ENCODE data around the gene MICOS13.

The MICOS13 gene

GRCh38 chr19:5641171-5641570 lies 39.1 kb downstream of the MICOS13 start:
- H3K36me3 ChIP-seq (ENCODE audit: control insufficient read depth, insufficient read depth, low read length), result peaks cover 19% of the 10 kb centered on the region
- H3K4me2 ChIP-seq (ENCODE audit: low read length), result no peak overlapping the region
- WGBS (ENCODE audit: extremely low coverage, insufficient coverage, low lambda C conversion rate), result no CpG with 5 or more reads among the region's 4 CpGs

GRCh38 chr19:5637971-5638370 lies 42.3 kb downstream of the MICOS13 start:
- no CpG with 5 or more reads among the region's 1 CpG for WGBS (ENCODE audit: extremely low coverage, insufficient coverage, low lambda C conversion rate)
- Histone ChIP-seq H2AK5ac (ENCODE audit: low read length) (no peak overlapping the region), H3K79me2 (ENCODE audit: control insufficient read depth, insufficient read depth, low read length) (peaks cover 68% of the 10 kb centered on the region), H3K79me1 (ENCODE audit: low read length) (peaks cover 19% of the 10 kb centered on the region), H2BK5ac (ENCODE audit: low read length) (no peak overlapping the region), H3K4me1 (ENCODE audit: control insufficient read depth, low read depth, low read length) (no peaks in the 10 kb centered on the region), H3K36me3 (ENCODE audit: control insufficient read depth, insufficient read depth, low read length) (peaks cover 9% of the 10 kb centered on the region), H2BK15ac (replicated peaks; ENCODE audit: low read depth) (no peak overlapping the region), H2BK120ac (ENCODE audit: low read depth, low read length) (no peak overlapping the region), H3K4ac (ENCODE audit: low read depth, low read length) (no peak overlapping the region), H3K4me3 (ENCODE audit: low read length) (no peak overlapping the region), H3K27me3 (ENCODE audit: insufficient read depth, low read length, poor library complexity) (no peaks in the 10 kb centered on the region), H4K5ac (ENCODE audit: low read length) (no peak overlapping the region), H3K23ac (ENCODE audit: low read length) (no peak overlapping the region), H3K56ac (ENCODE audit: low read length) (no peak overlapping the region), H3K9ac (ENCODE audit: low read length) (no peak overlapping the region), H3K27ac (ENCODE audit: low read depth, low read length) (no peak overlapping the region), H3K4me2 (ENCODE audit: low read length) (no peak overlapping the region), H3K18ac (ENCODE audit: low read length) (no peak overlapping the region), H4K8ac (ENCODE audit: low read depth, low read length) (no peak overlapping the region)
- DNase-seq, result no peak

More at GRCh38 chr19:5641171-5641570, 39.1 kb downstream of the MICOS13 start:
- Histone ChIP-seq H3K56ac (ENCODE audit: low read length) (no peak overlapping the region), H3K27me3 (ENCODE audit: insufficient read depth, low read length, poor library complexity) (no peaks in the 10 kb centered on the region), H2BK120ac (ENCODE audit: low read depth, low read length) (no peak overlapping the region), H3K27ac (ENCODE audit: low read depth, low read length) (no peak overlapping the region), H3K4ac (ENCODE audit: low read depth, low read length) (no peak overlapping the region), H3K4me3 (ENCODE audit: low read length) (no peak overlapping the region), H4K8ac (ENCODE audit: low read depth, low read length) (no peak overlapping the region), H3K18ac (ENCODE audit: low read length) (no peak overlapping the region), H2BK5ac (ENCODE audit: low read length) (no peak overlapping the region), H2AK5ac (ENCODE audit: low read length) (no peak overlapping the region), H3K79me2 (ENCODE audit: control insufficient read depth, insufficient read depth, low read length) (peaks cover 62% of the 10 kb centered on the region), H4K5ac (ENCODE audit: low read length) (no peak overlapping the region), H3K4me1 (ENCODE audit: control insufficient read depth, low read depth, low read length) (no peaks in the 10 kb centered on the region), H2BK15ac (replicated peaks; ENCODE audit: low read depth) (no peak overlapping the region), H3K9ac (ENCODE audit: low read length) (no peak overlapping the region), H3K23ac (ENCODE audit: low read length) (no peak overlapping the region), H3K79me1 (ENCODE audit: low read length) (peaks cover 21% of the 10 kb centered on the region)
- no peak for DNase-seq

DNA sequence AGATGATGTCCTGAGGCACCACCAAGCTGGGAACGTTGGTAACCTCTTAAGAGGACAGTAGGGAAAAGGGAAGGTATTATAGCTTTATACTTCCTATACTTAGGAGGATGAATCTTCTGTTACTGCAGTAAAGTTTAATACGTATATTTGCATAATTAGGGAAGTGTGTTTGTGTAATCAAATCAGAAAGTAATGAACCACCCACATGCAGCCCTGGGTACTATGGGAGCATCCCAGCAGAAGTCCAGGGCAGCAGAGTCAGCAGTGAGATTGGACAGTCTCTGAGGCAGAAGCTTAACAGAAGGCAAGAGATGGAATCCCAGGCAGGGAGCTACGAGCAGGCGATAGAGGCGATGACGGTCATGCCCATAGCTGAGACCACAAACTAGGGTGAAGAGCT lies 44.9 kb downstream of the MICOS13 start:
- no peak overlapping the region for H3K56ac ChIP-seq (ENCODE audit: low read length)
- DNase-seq, result no peak
- WGBS (ENCODE audit: extremely low coverage, insufficient coverage, low lambda C conversion rate), result no CpG with 5 or more reads among the region's 6 CpGs
- no peak overlapping the region for H2AK5ac ChIP-seq (ENCODE audit: low read length)
- H2BK5ac ChIP-seq (ENCODE audit: low read length), result no peak overlapping the region
- peaks cover 67% of the 10 kb centered on the region for H3K79me2 ChIP-seq (ENCODE audit: control insufficient read depth, insufficient read depth, low read length)
- H3K9ac ChIP-seq (ENCODE audit: low read length), result no peak overlapping the region
- H3K27me3 ChIP-seq (ENCODE audit: insufficient read depth, low read length, poor library complexity), result no peaks in the 10 kb centered on the region
- no peak overlapping the region for H4K5ac ChIP-seq (ENCODE audit: low read length)
- no peak overlapping the region for H2BK15ac ChIP-seq (replicated peaks; ENCODE audit: low read depth)
- no peak overlapping the region for H3K4me3 ChIP-seq (ENCODE audit: low read length)
- no peaks in the 10 kb centered on the region for H3K4me1 ChIP-seq (ENCODE audit: control insufficient read depth, low read depth, low read length)
- no peak overlapping the region for H2BK120ac ChIP-seq (ENCODE audit: low read depth, low read length)
- peaks cover 16% of the 10 kb centered on the region for H3K79me1 ChIP-seq (ENCODE audit: low read length)
- no peaks in the 10 kb centered on the region for H3K36me3 ChIP-seq (ENCODE audit: control insufficient read depth, insufficient read depth, low read length)
- no peak overlapping the region for H3K18ac ChIP-seq (ENCODE audit: low read length)
- H4K8ac ChIP-seq (ENCODE audit: low read depth, low read length), result no peak overlapping the region
- no peak overlapping the region for H3K23ac ChIP-seq (ENCODE audit: low read length)
- no peak overlapping the region for H3K4me2 ChIP-seq (ENCODE audit: low read length)
- H3K4ac ChIP-seq (ENCODE audit: low read depth, low read length), result no peak overlapping the region
- no peak overlapping the region for H3K27ac ChIP-seq (ENCODE audit: low read depth, low read length)

- H3K36me3 ChIP-seq (ENCODE audit: control insufficient read depth, insufficient read depth, low read length), result no peaks in the 10 kb centered on the region
- no peak overlapping the region for H2AK5ac ChIP-seq (ENCODE audit: low read length)
- H3K27me3 ChIP-seq (ENCODE audit: insufficient read depth, low read length, poor library complexity), result no peaks in the 10 kb centered on the region
- no peak overlapping the region for H2BK15ac ChIP-seq (replicated peaks; ENCODE audit: low read depth)
- no peaks in the 10 kb centered on the region for H3K4me1 ChIP-seq (ENCODE audit: control insufficient read depth, low read depth, low read length)
- peaks cover 75% of the 10 kb centered on the region for H3K79me2 ChIP-seq (ENCODE audit: control insufficient read depth, insufficient read depth, low read length)
- no peak overlapping the region for H3K4me3 ChIP-seq (ENCODE audit: low read length)
- H3K79me1 ChIP-seq (ENCODE audit: low read length), result peaks cover 20% of the 10 kb centered on the region
- no CpG with 5 or more reads among the region's 5 CpGs for WGBS (ENCODE audit: extremely low coverage, insufficient coverage, low lambda C conversion rate)
- no peak overlapping the region for H3K56ac ChIP-seq (ENCODE audit: low read length)
- H3K18ac ChIP-seq (ENCODE audit: low read length), result no peak overlapping the region
- no peak overlapping the region for H3K27ac ChIP-seq (ENCODE audit: low read depth, low read length)
- DNase-seq, result no peak
- no peak overlapping the region for H3K23ac ChIP-seq (ENCODE audit: low read length)
- H4K8ac ChIP-seq (ENCODE audit: low read depth, low read length), result no peak overlapping the region
- H2BK120ac ChIP-seq (ENCODE audit: low read depth, low read length), result no peak overlapping the region
- H2BK5ac ChIP-seq (ENCODE audit: low read length), result no peak overlapping the region
- H3K9ac ChIP-seq (ENCODE audit: low read length), result no peak overlapping the region
- no peak overlapping the region for H4K5ac ChIP-seq (ENCODE audit: low read length)
- no peak overlapping the region for H3K4me2 ChIP-seq (ENCODE audit: low read length)
- no peak overlapping the region for H3K4ac ChIP-seq (ENCODE audit: low read depth, low read length)
Measured at GRCh38 chr19:5632657-5633056, 47.7 kb downstream of the MICOS13 start.

GRCh38 chr19:5632241-5632612 lies 48.1 kb downstream of the MICOS13 start:
- Histone ChIP-seq H2BK5ac (ENCODE audit: low read length) (no peak overlapping the region), H3K23ac (ENCODE audit: low read length) (no peak overlapping the region), H3K27me3 (ENCODE audit: insufficient read depth, low read length, poor library complexity) (no peaks in the 10 kb centered on the region), H3K4me3 (ENCODE audit: low read length) (no peak overlapping the region), H3K36me3 (ENCODE audit: control insufficient read depth, insufficient read depth, low read length) (peaks cover 3% of the 10 kb centered on the region), H3K56ac (ENCODE audit: low read length) (no peak overlapping the region), H4K5ac (ENCODE audit: low read length) (no peak overlapping the region), H2BK15ac (replicated peaks; ENCODE audit: low read depth) (no peak overlapping the region), H4K8ac (ENCODE audit: low read depth, low read length) (no peak overlapping the region), H2AK5ac (ENCODE audit: low read length) (no peak overlapping the region), H3K9ac (ENCODE audit: low read length) (no peak overlapping the region), H3K18ac (ENCODE audit: low read length) (no peak overlapping the region), H3K4me2 (ENCODE audit: low read length) (no peak overlapping the region), H3K27ac (ENCODE audit: low read depth, low read length) (no peak overlapping the region), H3K79me1 (ENCODE audit: low read length) (peaks cover 22% of the 10 kb centered on the region), H3K4me1 (ENCODE audit: control insufficient read depth, low read depth, low read length) (no peaks in the 10 kb centered on the region), H3K79me2 (ENCODE audit: control insufficient read depth, insufficient read depth, low read length) (peaks cover 75% of the 10 kb centered on the region), H2BK120ac (ENCODE audit: low read depth, low read length) (no peak overlapping the region), H3K4ac (ENCODE audit: low read depth, low read length) (no peak overlapping the region)
- no CpG with 5 or more reads among the region's 4 CpGs for WGBS (ENCODE audit: extremely low coverage, insufficient coverage, low lambda C conversion rate)
- DNase-seq, result no peak

DNA sequence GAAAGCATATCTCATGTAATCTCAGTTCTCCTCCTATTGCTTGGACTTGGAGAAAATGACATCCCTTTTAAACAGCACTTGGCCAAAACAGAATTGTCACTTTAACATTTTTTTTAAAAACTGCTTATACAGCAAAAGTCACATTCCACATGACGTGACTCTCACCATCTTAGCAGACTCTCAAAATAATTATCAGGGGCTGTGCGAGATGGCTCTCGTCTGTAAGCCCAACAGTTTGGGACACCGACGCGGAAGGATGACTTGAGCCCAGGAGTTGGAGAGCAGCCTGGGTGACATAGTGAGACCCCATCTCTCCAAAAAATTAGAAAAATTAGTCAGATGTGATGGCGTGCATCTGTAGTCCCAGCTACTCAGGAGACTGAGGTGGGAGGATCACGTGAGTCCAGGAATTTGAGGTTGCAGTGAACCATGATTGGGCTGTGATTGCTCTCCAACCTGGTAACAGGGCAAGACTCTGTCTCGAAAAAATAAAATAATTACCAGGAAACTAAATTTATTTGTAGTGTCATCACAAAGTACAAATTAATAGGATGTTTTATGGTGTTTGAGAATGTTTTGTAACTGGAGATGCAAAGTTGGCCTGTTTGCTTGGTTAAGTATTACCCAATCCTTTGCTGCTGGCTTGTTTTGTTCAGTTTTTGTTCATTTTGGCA lies 48.6 kb downstream of the MICOS13 start:
- H2BK5ac ChIP-seq (ENCODE audit: low read length), result no peak overlapping the region
- no CpG with 5 or more reads among the region's 9 CpGs for WGBS (ENCODE audit: extremely low coverage, insufficient coverage, low lambda C conversion rate)
- H3K4me2 ChIP-seq (ENCODE audit: low read length), result no peak overlapping the region
- no peaks in the 10 kb centered on the region for H3K27me3 ChIP-seq (ENCODE audit: insufficient read depth, low read length, poor library complexity)
- H4K5ac ChIP-seq (ENCODE audit: low read length), result no peak overlapping the region
- H3K56ac ChIP-seq (ENCODE audit: low read length), result no peak overlapping the region
- no peak overlapping the region for H4K8ac ChIP-seq (ENCODE audit: low read depth, low read length)
- no peak overlapping the region for H3K9ac ChIP-seq (ENCODE audit: low read length)
- H3K4me3 ChIP-seq (ENCODE audit: low read length), result no peak overlapping the region
- no peak overlapping the region for H2BK15ac ChIP-seq (replicated peaks; ENCODE audit: low read depth)
- H3K79me2 ChIP-seq (ENCODE audit: control insufficient read depth, insufficient read depth, low read length), result peaks cover 77% of the 10 kb centered on the region
- H3K23ac ChIP-seq (ENCODE audit: low read length), result no peak overlapping the region
- H2AK5ac ChIP-seq (ENCODE audit: low read length), result no peak overlapping the region
- H3K36me3 ChIP-seq (ENCODE audit: control insufficient read depth, insufficient read depth, low read length), result peaks cover 4% of the 10 kb centered on the region
- H3K4ac ChIP-seq (ENCODE audit: low read depth, low read length), result no peak overlapping the region
- peaks cover 22% of the 10 kb centered on the region for H3K79me1 ChIP-seq (ENCODE audit: low read length)
- no peak for DNase-seq
- no peak overlapping the region for H3K18ac ChIP-seq (ENCODE audit: low read length)
- H3K27ac ChIP-seq (ENCODE audit: low read depth, low read length), result no peak overlapping the region
- no peaks in the 10 kb centered on the region for H3K4me1 ChIP-seq (ENCODE audit: control insufficient read depth, low read depth, low read length)
- no peak overlapping the region for H2BK120ac ChIP-seq (ENCODE audit: low read depth, low read length)
